Astrocyte (in vitro differentiated cells and primary cell): ENCODE measurements around the gene STUB1. TPM values are rescaled to one million over a fixed set of nuclear protein-coding genes. Genes with fewer than 3 reads are reported as not detected.

ENCODE experiments used
- DNase-seq: peaks from one replicate; pipeline ENCODE4 v3.0.0-alpha.2; 2010; ENCODE audit warnings: low read depth
- FAIRE-seq: peaks from 2 replicates; lab custom pipeline; 2011; peaks lifted over from hg19 to GRCh38; lab: Jason Lieb, UNC
- H2AFZ ChIP-seq: 2 replicates; pipeline ENCODE4 v1.6.0; 2012; ENCODE audit warnings: low read depth, low read length, inconsistent platforms
- H3K27ac ChIP-seq: 2 replicates; pipeline ENCODE4 v1.5.1; 2011; ENCODE audit warnings: low read depth, low read length, inconsistent platforms
- H3K27me3 ChIP-seq: 2 replicates; pipeline ENCODE4 v1.6.0; 2011; ENCODE audit warnings: low read length, inconsistent platforms; ENCODE audit not compliant: insufficient read depth
- H3K36me3 ChIP-seq: 2 replicates; pipeline ENCODE4 v1.5.1; 2011; ENCODE audit warnings: low read length, inconsistent platforms; ENCODE audit not compliant: insufficient read depth
- H3K4me1 ChIP-seq: 2 replicates; pipeline ENCODE4 v1.5.1; 2011; ENCODE audit warnings: low read length, inconsistent platforms; ENCODE audit not compliant: insufficient read depth
- H3K4me2 ChIP-seq: 2 replicates; pipeline ENCODE4 v1.6.0; 2012; ENCODE audit warnings: low read length, inconsistent platforms
- H3K4me3 ChIP-seq: 2 replicates; pipeline ENCODE4 v1.5.1; 2011; ENCODE audit warnings: low read depth, mild to moderate bottlenecking, low read length, inconsistent platforms; ENCODE audit not compliant: insufficient read depth
- H3K79me2 ChIP-seq: 2 replicates; pipeline ENCODE4 v1.6.0; 2012; ENCODE audit warnings: mild to moderate bottlenecking, low read length, inconsistent platforms; ENCODE audit not compliant: insufficient read depth
- H3K9ac ChIP-seq: 2 replicates; pipeline ENCODE4 v1.6.0; 2012; ENCODE audit warnings: mild to moderate bottlenecking, low read length, inconsistent platforms
- H3K9me3 ChIP-seq: 2 replicates; pipeline ENCODE4 v1.5.1; 2012; ENCODE audit warnings: low read depth, mild to moderate bottlenecking, low read length, inconsistent platforms; ENCODE audit not compliant: insufficient read depth
- H4K20me1 ChIP-seq: 2 replicates; pipeline ENCODE4 v1.6.0; 2012; ENCODE audit warnings: low read length, inconsistent platforms; ENCODE audit not compliant: insufficient read depth
- H3K27ac Mint-ChIP-seq: one replicate; pipeline ENCODE4 v1.8.0; 2021; ENCODE audit warnings: mild to moderate bottlenecking, mixed read lengths; ENCODE audit not compliant: unreplicated experiment
- H3K27me3 Mint-ChIP-seq: one replicate; pipeline ENCODE4 v1.8.0; 2021; ENCODE audit warnings: low read depth, mixed read lengths; ENCODE audit not compliant: unreplicated experiment
- H3K36me3 Mint-ChIP-seq: one replicate; pipeline ENCODE4 v1.8.0; 2021; ENCODE audit warnings: low read depth, mixed read lengths; ENCODE audit not compliant: unreplicated experiment
- H3K4me1 Mint-ChIP-seq: one replicate; pipeline ENCODE4 v1.8.0; 2021; ENCODE audit warnings: low read depth, mixed read lengths; ENCODE audit not compliant: unreplicated experiment
- H3K4me3 Mint-ChIP-seq: one replicate; pipeline ENCODE4 v1.8.0; 2021; ENCODE audit warnings: mild to moderate bottlenecking, moderate library complexity, mixed read lengths; ENCODE audit not compliant: unreplicated experiment
- H3K9me3 Mint-ChIP-seq: one replicate; pipeline ENCODE4 v1.8.0; 2021; ENCODE audit warnings: mild to moderate bottlenecking, mixed read lengths; ENCODE audit not compliant: unreplicated experiment
- EZH2 ChIP-seq: IDR thresholded peaks from 2 replicates; pipeline ENCODE4 v1.6.1; 2012; ENCODE audit warnings: mild to moderate bottlenecking, low read length, inconsistent platforms; ENCODE audit not compliant: insufficient read depth
- total RNA-seq: library from RNA; stranded (reverse); gene quantifications from 2 replicates; pipeline ENCODE4 v1.2.1, GENCODE V29; 2021
- TF ChIP-seq, protein P1 (sequence below): IDR thresholded peaks from 2 replicates; pipeline ENCODE4 v1.5.1; 2011; ENCODE audit warnings: low read depth, mild to moderate bottlenecking, inconsistent platforms, low read length, moderate library complexity; ENCODE audit not compliant: insufficient read depth

Gene STUB1
- total RNA-seq, 1 donor from 2014 or later: 140 TPM

DNA sequence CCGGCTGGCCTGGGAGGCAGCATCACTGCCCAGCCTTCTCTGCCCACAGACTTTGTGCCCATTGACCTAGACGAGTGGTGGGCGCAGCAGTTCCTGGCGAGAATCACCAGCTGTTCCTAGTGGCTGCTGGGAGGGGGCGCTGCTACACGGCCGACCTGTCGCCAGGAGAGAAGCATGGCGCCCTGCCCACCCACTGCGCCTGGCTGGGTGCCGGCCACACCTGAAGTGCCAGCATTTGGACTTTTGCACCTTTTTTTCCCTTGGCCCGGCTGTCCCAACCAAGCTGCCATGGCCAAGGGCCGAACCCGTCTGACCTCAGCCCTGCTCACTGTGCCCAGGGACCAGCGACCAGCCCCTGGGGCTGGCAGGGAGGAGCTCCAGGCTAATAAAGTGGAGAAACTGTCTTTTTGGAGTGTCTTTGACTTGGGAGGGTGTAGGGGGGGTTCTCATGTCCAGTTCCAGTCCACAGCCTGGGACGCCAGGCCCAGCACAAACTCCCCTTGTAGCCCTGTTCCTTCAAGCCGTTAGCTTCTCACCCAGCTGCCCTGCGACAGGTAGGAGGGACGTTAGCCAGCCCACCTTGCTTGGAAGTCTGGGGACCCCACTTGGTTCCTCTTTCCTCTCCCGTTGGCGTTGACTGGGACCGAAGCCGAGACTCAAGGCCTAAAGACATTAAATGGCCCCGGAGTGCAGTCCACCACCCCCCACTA, 32.0 kb upstream of the STUB1 start:
- Mint-ChIP-seq H3K4me1 (no peaks in the 10 kb centered on the region), H3K4me3 (peak overlapping the region; percentile 87), H3K9me3 (no peaks in the 10 kb centered on the region), H3K27ac (peak overlapping the region; percentile 62), H3K36me3 (no peaks in the 10 kb centered on the region), H3K27me3 (no peaks in the 10 kb centered on the region)
- H3K79me2 ChIP-seq: peaks cover 16% of the 10 kb centered on the region
- DNase-seq: no peak
- peak overlapping the region; percentile 91 for H3K4me2 ChIP-seq
- H3K4me1 ChIP-seq: peaks cover 15% of the 10 kb centered on the region
- TF ChIP-seq, protein P1, sequence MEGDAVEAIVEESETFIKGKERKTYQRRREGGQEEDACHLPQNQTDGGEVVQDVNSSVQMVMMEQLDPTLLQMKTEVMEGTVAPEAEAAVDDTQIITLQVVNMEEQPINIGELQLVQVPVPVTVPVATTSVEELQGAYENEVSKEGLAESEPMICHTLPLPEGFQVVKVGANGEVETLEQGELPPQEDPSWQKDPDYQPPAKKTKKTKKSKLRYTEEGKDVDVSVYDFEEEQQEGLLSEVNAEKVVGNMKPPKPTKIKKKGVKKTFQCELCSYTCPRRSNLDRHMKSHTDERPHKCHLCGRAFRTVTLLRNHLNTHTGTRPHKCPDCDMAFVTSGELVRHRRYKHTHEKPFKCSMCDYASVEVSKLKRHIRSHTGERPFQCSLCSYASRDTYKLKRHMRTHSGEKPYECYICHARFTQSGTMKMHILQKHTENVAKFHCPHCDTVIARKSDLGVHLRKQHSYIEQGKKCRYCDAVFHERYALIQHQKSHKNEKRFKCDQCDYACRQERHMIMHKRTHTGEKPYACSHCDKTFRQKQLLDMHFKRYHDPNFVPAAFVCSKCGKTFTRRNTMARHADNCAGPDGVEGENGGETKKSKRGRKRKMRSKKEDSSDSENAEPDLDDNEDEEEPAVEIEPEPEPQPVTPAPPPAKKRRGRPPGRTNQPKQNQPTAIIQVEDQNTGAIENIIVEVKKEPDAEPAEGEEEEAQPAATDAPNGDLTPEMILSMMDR: peak; percentile 8
- no peak for TF ChIP-seq EZH2
- H3K9ac ChIP-seq: peak overlapping the region; percentile 84
- no peaks in the 10 kb centered on the region for H3K9me3 ChIP-seq
- peak overlapping the region; percentile 80 for H2AFZ ChIP-seq
- H3K27ac ChIP-seq: peak overlapping the region; percentile 81
- H3K4me3 ChIP-seq: peak overlapping the region; percentile 62
- FAIRE-seq: no peak
- no peaks in the 10 kb centered on the region for H3K27me3 ChIP-seq
- H3K36me3 ChIP-seq: no peaks in the 10 kb centered on the region
- no peaks in the 10 kb centered on the region for H4K20me1 ChIP-seq

DNA sequence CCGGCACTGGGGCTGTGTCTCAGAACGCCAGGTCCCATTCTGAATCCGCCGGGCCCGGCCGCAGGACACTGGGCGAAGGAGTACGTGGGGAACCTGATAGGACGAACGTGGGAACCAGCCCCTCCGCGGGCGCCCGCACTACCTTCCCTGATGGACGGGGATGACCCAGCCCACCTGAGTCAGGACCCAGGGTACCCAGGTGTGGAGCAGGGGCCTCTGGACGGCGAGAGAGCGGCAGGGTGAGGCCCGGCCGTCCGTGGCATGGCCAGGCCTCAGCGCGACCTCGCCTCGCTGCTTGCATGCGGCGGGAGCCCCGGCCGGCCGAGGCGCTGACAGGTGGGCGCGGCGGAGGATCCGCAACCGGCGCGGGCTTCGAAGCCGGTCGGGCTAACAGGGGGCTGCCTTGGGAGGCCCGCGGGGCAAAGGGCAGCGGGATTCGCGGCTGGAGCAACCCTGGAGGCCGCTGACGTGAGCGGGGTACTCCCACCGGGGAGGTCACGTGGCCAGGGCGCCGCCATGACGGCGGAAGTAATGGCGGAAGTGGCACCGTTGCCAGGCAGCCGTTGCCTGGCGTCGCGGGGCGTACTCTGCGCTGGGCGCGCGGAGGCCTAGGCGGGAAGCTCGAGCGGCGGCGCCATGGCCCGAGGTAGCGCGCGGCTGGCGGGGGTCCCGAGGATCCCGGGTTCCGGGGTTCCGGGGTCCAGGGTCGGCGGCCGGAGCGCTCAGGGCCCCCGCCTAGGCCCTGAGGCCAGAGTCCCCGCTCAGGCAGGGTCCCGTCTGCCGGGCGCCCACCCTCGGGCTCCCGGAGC, 31.2 kb upstream of the STUB1 start, which contains the start of gene WDR90:
Gene WDR90, plus strand, starts transcription at position 585 of the 809 bp plus-strand sequence. Its CDS starts 52 bp downstream, at position 637.
- DNase-seq (peak; percentile 81), FAIRE-seq (no peak)
- H3K4me1 ChIP-seq: peaks cover 15% of the 10 kb centered on the region
- H3K27me3 ChIP-seq: no peaks in the 10 kb centered on the region
- peak within 1 kb of the TSS; percentile 91 for H3K4me2 ChIP-seq
- peak within 1 kb of the TSS; percentile 62 for H3K4me3 ChIP-seq
- Mint-ChIP-seq H3K4me1 (no peaks in the 10 kb centered on the region), H3K27me3 (no peaks in the 10 kb centered on the region), H3K36me3 (peaks cover 3% of the 10 kb centered on the region), H3K27ac (peak within 1 kb of the TSS; percentile 62), H3K9me3 (no peaks in the 10 kb centered on the region), H3K4me3 (peak within 1 kb of the TSS; percentile 87)
- peak within 1 kb of the TSS; percentile 80 for H2AFZ ChIP-seq
- peak within 1 kb of the TSS; percentile 84 for H3K9ac ChIP-seq
- H3K79me2 ChIP-seq: peaks cover 16% of the 10 kb centered on the region
- no peaks in the 10 kb centered on the region for H3K36me3 ChIP-seq
- TF ChIP-seq, protein P1: no peak
- no peak for TF ChIP-seq EZH2
- H3K27ac ChIP-seq: peak within 1 kb of the TSS; percentile 81
- H3K9me3 ChIP-seq: no peaks in the 10 kb centered on the region
- H4K20me1 ChIP-seq: no peaks in the 10 kb centered on the region
